ENCODE measurements around the gene ABCG2.
A peak's percentile ranks its signal among the peaks of the same experiment; 100 is the strongest.

ABCG2 gene

GRCh38 chr4:88062311-88062710 lies 96.1 kb downstream of the ABCG2 start:
- no peak for DNase-seq

GRCh38 chr4:88060431-88060830 lies 98.0 kb downstream of the ABCG2 start:
- no peak for DNase-seq

DNA sequence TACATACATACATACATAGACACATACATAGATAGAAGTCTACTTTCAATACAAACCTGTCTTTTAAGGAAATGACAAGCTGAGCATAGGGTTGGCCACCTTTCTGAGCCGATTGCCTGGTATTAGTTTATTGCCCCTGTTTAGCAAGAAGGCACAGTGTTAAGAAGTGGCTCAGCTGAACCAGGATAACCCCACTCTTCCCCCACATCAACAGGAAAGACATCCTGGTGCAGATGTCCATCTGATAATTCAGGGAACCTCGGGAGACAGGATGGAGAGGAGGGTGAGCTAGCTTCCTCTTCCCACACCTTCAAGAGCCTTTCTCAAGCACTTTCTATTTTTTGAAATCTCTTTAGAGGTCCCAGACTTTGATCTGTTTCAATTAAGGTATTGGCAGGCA lies 98.7 kb downstream of the ABCG2 start:
- DNase-seq: no peak

- DNase-seq: no peak
These were observed 100.1 kb downstream of the ABCG2 start for GRCh38 chr4:88058295-88058694.

- peak; percentile 12 for DNase-seq
These were observed 103.5 kb downstream of the ABCG2 start for GRCh38 chr4:88054901-88055300.

DNA sequence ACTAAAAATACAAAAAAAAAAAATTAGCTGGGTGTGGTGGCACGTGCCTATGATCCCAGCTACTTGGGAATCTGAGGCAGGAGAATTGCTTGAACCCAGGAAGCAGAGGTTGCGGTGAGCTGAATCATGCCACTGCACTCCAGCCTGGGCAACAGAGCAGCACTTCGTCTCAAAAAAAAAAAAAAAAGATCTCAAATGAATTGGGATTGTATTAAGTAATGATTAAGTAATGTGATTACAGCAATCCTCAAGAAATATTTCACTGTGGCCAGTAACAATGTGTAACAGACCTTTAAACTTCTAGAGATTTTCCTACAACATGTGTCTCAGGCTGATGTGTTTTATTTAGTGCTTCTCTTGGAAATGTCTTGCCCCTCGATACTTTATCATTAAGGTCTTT lies 104.2 kb downstream of the ABCG2 start:
- DNase-seq: no peak

DNA sequence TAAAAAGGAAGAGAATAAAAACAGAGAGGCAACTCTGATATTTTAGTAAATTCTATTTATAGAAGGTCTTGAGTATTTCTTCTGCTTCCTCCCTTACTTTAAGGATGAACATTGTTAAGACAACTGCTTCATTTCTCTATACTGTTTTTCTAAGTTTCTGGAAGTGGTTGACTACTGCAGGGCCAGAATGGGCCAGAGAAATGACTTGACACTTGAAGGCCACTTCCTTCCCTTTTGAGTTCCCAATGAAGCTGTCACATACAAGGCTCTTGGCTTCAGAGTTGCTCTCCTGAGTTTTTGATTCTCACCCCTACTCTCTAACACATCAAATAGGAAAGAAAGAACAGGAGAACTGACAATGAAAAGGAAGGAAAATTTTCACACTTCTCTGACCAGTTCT lies 113.4 kb downstream of the ABCG2 start:
- DNase-seq: no peak

- DNase-seq: no peak
These were observed 114.7 kb downstream of the ABCG2 start for GRCh38 chr4:88043586-88044340.

DNA sequence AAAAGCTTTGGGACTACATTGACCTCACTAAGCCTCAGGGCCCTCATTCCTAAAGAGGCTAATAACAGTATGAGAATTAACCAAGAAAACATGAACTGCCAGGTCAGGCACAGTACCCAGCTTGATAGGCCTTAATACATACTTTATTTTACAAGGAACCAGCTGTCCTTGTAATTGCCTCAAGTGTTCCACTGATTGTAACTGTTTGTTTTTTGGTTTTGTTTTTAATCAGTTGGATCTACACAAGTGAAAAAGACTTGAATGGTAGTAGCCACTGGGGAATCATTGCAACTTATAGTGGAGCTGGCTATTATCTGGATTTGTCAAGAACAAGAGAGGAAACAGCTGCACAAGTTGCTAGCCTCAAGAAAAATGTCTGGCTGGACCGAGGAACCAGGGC lies 115.4 kb downstream of the ABCG2 start:
- no peak for DNase-seq

DNA sequence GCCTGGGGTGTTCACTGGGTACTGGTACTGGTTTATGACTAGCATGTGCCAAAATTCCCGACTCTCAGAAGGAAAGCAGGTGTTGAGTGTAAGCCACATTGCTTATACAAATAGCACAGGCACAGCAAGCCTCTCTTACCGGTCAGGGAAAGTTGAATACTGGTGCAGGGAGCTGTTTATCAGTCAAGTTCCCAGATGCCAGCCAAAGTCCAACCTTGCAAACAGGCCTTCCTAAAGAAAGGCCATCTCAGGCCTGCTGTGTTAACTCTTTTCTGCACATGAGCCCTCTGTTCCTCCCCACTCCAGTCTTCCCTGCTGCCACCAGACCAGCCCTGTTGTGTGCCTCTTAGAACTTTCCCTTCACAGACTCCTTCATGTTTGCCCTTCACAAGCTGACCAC lies 116.8 kb downstream of the ABCG2 start:
- no peak for DNase-seq

GRCh38 chr4:88040707-88041106 lies 117.7 kb downstream of the ABCG2 start:
- DNase-seq: no peak
